CD14-positive monocyte (primary cell): ENCODE data around the gene ABCC3. TPM values are rescaled to one million over a fixed set of nuclear protein-coding genes. Genes with fewer than 3 reads are reported as not detected.

ENCODE experiments used
- DNase-seq, 3 donors: peaks; one replicate each; pipeline ENCODE4 v3.0.0-alpha.2; 2011 to 2022
- H2AFZ ChIP-seq: 2 replicates; pipeline ENCODE4 v1.6.0; 2012; ENCODE audit warnings: mild to moderate bottlenecking, low read depth, low read length, inconsistent platforms; ENCODE audit not compliant: insufficient read depth, poor library complexity, severe bottlenecking
- H3K27ac ChIP-seq, 2 donors: 1 replicate in 1 of 2; 2 replicates in 1 of 2; pipeline ENCODE4 v1.5.1; 2012 to 2013; ENCODE audit warnings: low read length in 2 of 2, control low read depth in 1 of 2, inconsistent platforms in 1 of 2, low read depth in 1 of 2, mild to moderate bottlenecking in 1 of 2
- H3K27me3 ChIP-seq, 2 donors: one replicate each; pipeline versions ENCODE4 v1.6.0 to v1.6.1; 2011 to 2013; ENCODE audit warnings: low read length in 2 of 2; ENCODE audit not compliant: control insufficient read depth in 2 of 2, insufficient read depth in 2 of 2
- H3K36me3 ChIP-seq, 2 donors: replicated peaks in 1 of 2; 1 replicate in 1 of 2; 2 replicates in 1 of 2; pipeline versions ENCODE4 v1.5.1 to v1.6.1; 2012 to 2013; ENCODE audit warnings: low read length in 2 of 2, control low read depth in 1 of 2, inconsistent platforms in 1 of 2, mild to moderate bottlenecking in 1 of 2; ENCODE audit not compliant: insufficient read depth in 2 of 2, control insufficient read depth in 1 of 2
- H3K4me1 ChIP-seq, 2 donors: 1 replicate in 1 of 2; 2 replicates in 1 of 2; pipeline versions ENCODE4 v1.5.1 to v1.6.1; 2012 to 2013; ENCODE audit warnings: low read length in 2 of 2, control low read depth in 1 of 2, inconsistent platforms in 1 of 2, mild to moderate bottlenecking in 1 of 2, moderate library complexity in 1 of 2; ENCODE audit not compliant: insufficient read depth in 2 of 2, control insufficient read depth in 1 of 2
- H3K4me2 ChIP-seq: replicated peaks from 2 replicates; pipeline ENCODE3; 2012; ENCODE audit warnings: low read length, moderate library complexity, mild to moderate bottlenecking; ENCODE audit not compliant: poor library complexity, severe bottlenecking; ENCODE audit errors: extremely low read depth
- H3K4me3 ChIP-seq, 3 experiments: fragments of 200-600 bp in 1 of 3; sonication (generic) in 1 of 3; replicated peaks in 1 of 3; 1 replicate in 2 of 3; 2 replicates in 1 of 3; pipeline ENCODE4 v1.5.1; 2011 to 2013; ENCODE audit warnings: low read length in 3 of 3, mild to moderate bottlenecking in 3 of 3, control low read depth in 2 of 3, low read depth in 2 of 3, inconsistent platforms in 1 of 3, moderate library complexity in 1 of 3
- H3K79me2 ChIP-seq: 2 replicates; pipeline ENCODE4 v1.6.0; 2012; ENCODE audit warnings: mild to moderate bottlenecking, control low read depth, inconsistent platforms, low read length, moderate library complexity; ENCODE audit not compliant: insufficient read depth
- H3K9ac ChIP-seq: 2 replicates; pipeline ENCODE4 v1.6.0; 2017; ENCODE audit warnings: low read length, mild to moderate bottlenecking; ENCODE audit not compliant: insufficient read depth, poor library complexity, severe bottlenecking
- H3K9me3 ChIP-seq, 2 donors: replicated peaks in 1 of 2; 1 replicate in 1 of 2; 2 replicates in 1 of 2; pipeline versions ENCODE4 v1.5.1 to v1.6.1; 2012 to 2013; ENCODE audit warnings: low read length in 2 of 2, control low read depth in 1 of 2; ENCODE audit not compliant: control insufficient read depth in 1 of 2, insufficient read depth in 1 of 2
- H4K20me1 ChIP-seq: 2 replicates; pipeline ENCODE4 v1.6.0; 2012; ENCODE audit warnings: mild to moderate bottlenecking, low read length, control low read depth, moderate library complexity; ENCODE audit not compliant: insufficient read depth
- H3K27ac Mint-ChIP-seq, 7 donors: one replicate each; pipeline ENCODE4 v1.8.0; 2020; ENCODE audit warnings: mild to moderate bottlenecking in 7 of 7, mixed read lengths in 7 of 7, moderate library complexity in 6 of 7, inconsistent platforms in 2 of 7
- H3K27me3 Mint-ChIP-seq, 3 donors: one replicate each; pipeline ENCODE4 v1.8.0; 2021 to 2022; ENCODE audit warnings: low read depth in 3 of 3, mild to moderate bottlenecking in 3 of 3, mixed read lengths in 3 of 3, moderate library complexity in 3 of 3, inconsistent platforms in 1 of 3
- H3K36me3 Mint-ChIP-seq, 2 donors: one replicate each; pipeline ENCODE4 v1.8.0; 2020; ENCODE audit warnings: mixed read lengths in 2 of 2, inconsistent platforms in 1 of 2, mild to moderate bottlenecking in 1 of 2
- H3K4me1 Mint-ChIP-seq: one replicate; pipeline ENCODE4 v1.8.0; 2020; ENCODE audit warnings: mild to moderate bottlenecking, mixed read lengths
- H3K4me3 Mint-ChIP-seq, 2 donors: one replicate each; pipeline ENCODE4 v1.8.0; 2020; ENCODE audit warnings: mild to moderate bottlenecking in 2 of 2, mixed read lengths in 2 of 2, moderate library complexity in 1 of 2
- H3K9me3 Mint-ChIP-seq, 7 donors: one replicate each; pipeline ENCODE4 v1.8.0; 2020 to 2022; ENCODE audit warnings: mixed read lengths in 7 of 7, mild to moderate bottlenecking in 6 of 7, moderate library complexity in 6 of 7, inconsistent platforms in 2 of 7
- CTCF ChIP-seq: fragments of 200-600 bp; IDR thresholded peaks from one replicate; pipeline ENCODE4 v1.8.0; 2022; ENCODE audit warnings: antibody characterized with exemption, mild to moderate bottlenecking
- WGBS: methylation state at CpG from one replicate; pipeline ENCODE4 v1.1.5; 2013; ENCODE audit warnings: missing lambda C conversion rate; ENCODE audit not compliant: insufficient coverage; 5-methylcytosine and 5-hydroxymethylcytosine counted together
- intact Hi-C, 2 donors: fragments of 100-400 bp; cut with micrococcal nuclease; formaldehyde crosslinking; loops; one replicate each; pipeline versions ENCODE4 v1.15.0 to v1.15.1; 2023
- polyA plus RNA-seq, 3 donors: library from polyadenylated mRNA; depleted of rRNA in 1 of 3; unstranded in 2 of 3; stranded (reverse) in 1 of 3; fragments of 300-500 nt in 2 of 3; fragments of >200 nt in 1 of 3; fragmentation: Illumina TruSeq in 2 of 3; gene quantifications; 1 replicate in 2 of 3; 2 replicates in 1 of 3; pipeline ENCODE4 v1.2.3, GENCODE V29; 2012 to 2021
- small RNA-seq: library from RNA; depleted of rRNA; stranded (forward); fragments of <200 nt; gene quantifications from one replicate; pipeline ENCODE3, GENCODE V24; 2012; ENCODE audit warnings: low read depth; ENCODE audit not compliant: insufficient read length

ABCC3 gene
- polyA plus RNA-seq, 3 donors = 2.7 to 74.5 (median 11.4) TPM

- WGBS = no CpG with 5 or more reads among the region's 2 CpGs
- H3K4me3 ChIP-seq = no peak overlapping the region
- Mint-ChIP-seq H3K4me1 (peaks cover 6% of the 10 kb centered on the region), H3K4me3 (no peak overlapping the region), H3K27me3 (no peaks in the 10 kb centered on the region), H3K27ac (peak overlapping the region in 2 of 7 donors; percentile 11 to 22), H3K36me3 (peaks cover 57 to 75% of the 10 kb centered on the region in 2 donors), H3K9me3 (no peaks in the 10 kb centered on the region)
- no peaks in the 10 kb centered on the region for H3K9me3 ChIP-seq
- H2AFZ ChIP-seq = no peak overlapping the region
- H3K4me1 ChIP-seq = no peaks in the 10 kb centered on the region
- H3K9ac ChIP-seq = no peak overlapping the region
- H4K20me1 ChIP-seq = peaks cover 97% of the 10 kb centered on the region
- peaks cover 80% of the 10 kb centered on the region for H3K79me2 ChIP-seq
- no peak for DNase-seq
- intact Hi-C loops = no loop called here
- no peak for TF ChIP-seq CTCF
- no peak overlapping the region for H3K4me2 ChIP-seq
- no peak overlapping the region for H3K27ac ChIP-seq
- H3K27me3 ChIP-seq = no peaks in the 10 kb centered on the region
- peaks cover 67 to 74% of the 10 kb centered on the region in 2 donors for H3K36me3 ChIP-seq
Observed at GRCh38 chr17:50739098-50739497, 104.4 kb downstream of the ABCC3 start.

Small RNA genes within 50 kb of the gene (small RNA-seq; reads per million reads assigned to genes)
- gene RF00019 = not detected

Other genes with a start within 250 kb of the ABCC3 start
- gene LRRC59, start 237.4 kb upstream of the ABCC3 start, polyA plus RNA-seq = 10 to 100 TPM; 36.6 to 48.9 (median 45.7) TPM
- 10 to 100 TPM in 1 of 3 donors, 1 to 10 TPM in 2; 2.8 to 24.4 (median 5.5) TPM for gene ACSF2, start 208.7 kb upstream of the ABCC3 start, polyA plus RNA-seq
- gene CHAD, start 166.0 kb upstream of the ABCC3 start, polyA plus RNA-seq = not detected
- 10 to 100 TPM; 20.6 to 40.0 (median 21.2) TPM for gene RSAD1, start 156.0 kb upstream of the ABCC3 start, polyA plus RNA-seq
- gene MYCBPAP, start 126.4 kb upstream of the ABCC3 start, polyA plus RNA-seq = not detected
- gene EPN3, start 102.1 kb upstream of the ABCC3 start, polyA plus RNA-seq = not detected
- gene SPATA20, start 87.7 kb upstream of the ABCC3 start, polyA plus RNA-seq = 10 to 100 TPM in 2 of 3 donors, 1 to 10 TPM in 1; 9.3 to 37.8 (median 12.2) TPM
- gene CACNA1G, start 74.2 kb upstream of the ABCC3 start, polyA plus RNA-seq = under 1 TPM in 1 of 3 donors, not detected in 2; 0.03 TPM
- gene ANKRD40, start 73.0 kb downstream of the ABCC3 start, polyA plus RNA-seq = 10 to 100 TPM in 1 of 3 donors, 1 to 10 TPM in 2; 3.4 to 21.8 (median 3.4) TPM
- gene LUC7L3, start 84.7 kb downstream of the ABCC3 start, polyA plus RNA-seq = 10 to 100 TPM; 14.6 to 49.8 (median 17.1) TPM
- not detected for gene ANKRD40CL, start 132.6 kb downstream of the ABCC3 start, polyA plus RNA-seq
- under 1 TPM in 1 of 3 donors, not detected in 2; 0.03 TPM for gene WFIKKN2, start 200.7 kb downstream of the ABCC3 start, polyA plus RNA-seq
- 100 to 1,000 TPM in 1 of 3 donors, 10 to 100 TPM in 2; 18.5 to 107 (median 41.0) TPM for gene TOB1, start 231.5 kb downstream of the ABCC3 start, polyA plus RNA-seq